Measurements from ENCODE around the gene SPA17. TPM values are rescaled to one million over a fixed set of nuclear protein-coding genes. Genes with fewer than 3 reads are reported as not detected.

Gene SPA17
- total RNA-seq, result 3.0 TPM
- long read RNA-seq, result 0 reads

DNA sequence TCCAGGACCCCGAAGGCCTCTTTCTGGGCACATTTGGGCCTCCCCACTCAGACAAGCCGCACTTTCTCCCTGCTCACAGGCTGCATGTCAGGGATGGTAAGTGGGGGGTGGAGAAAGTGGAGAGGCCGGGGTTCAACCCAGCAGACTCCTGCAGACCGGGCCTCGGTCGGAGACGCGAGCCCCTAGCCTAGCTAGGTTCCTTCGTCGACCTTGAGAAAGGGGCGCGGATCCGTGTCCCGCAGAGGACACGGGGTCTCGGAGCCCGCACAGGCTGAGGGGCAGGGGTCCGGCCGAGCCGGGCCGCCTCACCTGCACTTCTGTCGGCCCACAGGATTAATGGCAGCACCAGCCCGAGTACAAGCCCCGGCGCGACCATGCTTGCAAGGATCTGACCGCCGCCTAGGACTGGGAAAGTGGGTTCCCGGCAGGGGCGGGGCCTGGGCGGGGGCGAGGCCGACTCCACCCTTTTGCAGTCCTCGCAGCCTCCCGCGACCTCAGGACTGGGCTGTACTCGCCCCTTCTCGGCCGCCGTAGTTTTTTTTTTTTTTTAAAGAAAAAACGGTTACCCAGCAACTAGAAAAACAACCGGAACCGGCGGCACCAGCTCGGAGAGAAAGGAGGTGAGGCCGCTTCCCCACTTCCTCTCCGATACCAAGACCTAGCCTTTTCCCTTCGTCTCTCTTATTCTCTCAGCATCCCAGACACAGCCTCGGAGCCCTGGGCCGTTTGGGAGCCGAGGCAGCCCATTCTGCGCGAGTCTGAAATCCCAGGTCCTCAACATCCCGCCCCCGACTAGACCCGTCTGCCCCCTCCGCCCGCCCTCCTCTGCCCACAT, at the start of gene SPA17, which contains the start of gene SIAE:
Gene SPA17, plus strand, starts transcription at position 572 of the 835 bp plus-strand sequence. CDS start 1,361 bp downstream, outside the sequence.
Gene SIAE, minus strand, starts transcription at position 407 of the 835 bp plus-strand sequence. Its CDS starts 31 bp downstream, at position 376.
- H3K4me3 ChIP-seq, result peak within 1 kb of the TSS; percentile 76
- H3K27ac ChIP-seq (replicated peaks), result peak within 1 kb of the TSS; percentile 90
- intact Hi-C loops (cut with micrococcal nuclease), result loop anchor here (5.0 kb wide), 1 partner anchor 89 kb away; the partner anchor contains the start of gene ESAM
- H3K27me3 ChIP-seq (ENCODE audit: low read depth), result no peaks in the 10 kb centered on the region
- H3K4me1 ChIP-seq, result peaks cover 39% of the 10 kb centered on the region
- TF ChIP-seq, protein P1, sequence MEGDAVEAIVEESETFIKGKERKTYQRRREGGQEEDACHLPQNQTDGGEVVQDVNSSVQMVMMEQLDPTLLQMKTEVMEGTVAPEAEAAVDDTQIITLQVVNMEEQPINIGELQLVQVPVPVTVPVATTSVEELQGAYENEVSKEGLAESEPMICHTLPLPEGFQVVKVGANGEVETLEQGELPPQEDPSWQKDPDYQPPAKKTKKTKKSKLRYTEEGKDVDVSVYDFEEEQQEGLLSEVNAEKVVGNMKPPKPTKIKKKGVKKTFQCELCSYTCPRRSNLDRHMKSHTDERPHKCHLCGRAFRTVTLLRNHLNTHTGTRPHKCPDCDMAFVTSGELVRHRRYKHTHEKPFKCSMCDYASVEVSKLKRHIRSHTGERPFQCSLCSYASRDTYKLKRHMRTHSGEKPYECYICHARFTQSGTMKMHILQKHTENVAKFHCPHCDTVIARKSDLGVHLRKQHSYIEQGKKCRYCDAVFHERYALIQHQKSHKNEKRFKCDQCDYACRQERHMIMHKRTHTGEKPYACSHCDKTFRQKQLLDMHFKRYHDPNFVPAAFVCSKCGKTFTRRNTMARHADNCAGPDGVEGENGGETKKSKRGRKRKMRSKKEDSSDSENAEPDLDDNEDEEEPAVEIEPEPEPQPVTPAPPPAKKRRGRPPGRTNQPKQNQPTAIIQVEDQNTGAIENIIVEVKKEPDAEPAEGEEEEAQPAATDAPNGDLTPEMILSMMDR (IDR thresholded peaks at IDR 0.05; ENCODE audit: borderline replicate concordance), result no peak
- H3K36me3 ChIP-seq, result no peaks in the 10 kb centered on the region
- DNase-seq, result peak; percentile 95
- no peaks in the 10 kb centered on the region for H3K9me3 ChIP-seq (replicated peaks)

DNA sequence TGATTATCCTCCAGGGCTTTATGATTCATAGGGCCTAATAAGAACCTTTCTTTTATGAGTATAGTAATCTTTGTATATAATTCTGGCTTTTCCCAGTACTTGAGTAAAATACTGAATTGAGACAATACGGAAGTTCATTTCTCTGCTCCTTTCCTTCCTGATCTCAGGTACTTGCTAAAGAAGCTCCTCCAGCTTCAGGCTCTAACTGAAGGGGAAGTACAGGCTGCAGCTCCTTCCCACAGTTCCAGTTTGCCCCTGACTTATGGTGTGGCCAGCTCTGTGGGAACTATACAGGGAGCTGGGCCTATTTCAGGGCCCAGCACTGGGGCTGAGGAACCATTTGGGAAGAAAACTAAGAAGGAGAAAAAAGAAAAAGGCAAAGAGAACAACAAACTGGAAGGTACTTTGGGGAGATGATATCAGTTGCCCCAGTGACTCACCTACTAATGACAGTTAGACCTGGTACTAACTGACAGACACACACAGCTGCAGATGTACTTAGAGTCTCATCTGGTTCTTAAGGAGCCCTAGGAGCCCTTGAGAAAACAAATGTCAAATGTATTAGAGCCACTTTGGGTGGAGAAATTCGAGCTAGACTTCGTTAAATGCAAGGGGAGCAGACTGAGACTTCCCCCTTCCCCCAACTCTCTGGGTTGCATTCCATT, 48.1 kb upstream of the SPA17 start:
- intact Hi-C loops (cut with micrococcal nuclease), result no loop called here
- Histone ChIP-seq H3K9me3 (replicated peaks) (no peaks in the 10 kb centered on the region), H3K27ac (replicated peaks) (no peak overlapping the region), H3K4me3 (no peak overlapping the region), H3K36me3 (peaks cover 51% of the 10 kb centered on the region), H3K4me1 (peaks cover 37% of the 10 kb centered on the region), H3K27me3 (ENCODE audit: low read depth) (no peaks in the 10 kb centered on the region)
- TF ChIP-seq, protein P1 (IDR thresholded peaks at IDR 0.05; ENCODE audit: borderline replicate concordance), result no peak
- no peak for DNase-seq

DNA sequence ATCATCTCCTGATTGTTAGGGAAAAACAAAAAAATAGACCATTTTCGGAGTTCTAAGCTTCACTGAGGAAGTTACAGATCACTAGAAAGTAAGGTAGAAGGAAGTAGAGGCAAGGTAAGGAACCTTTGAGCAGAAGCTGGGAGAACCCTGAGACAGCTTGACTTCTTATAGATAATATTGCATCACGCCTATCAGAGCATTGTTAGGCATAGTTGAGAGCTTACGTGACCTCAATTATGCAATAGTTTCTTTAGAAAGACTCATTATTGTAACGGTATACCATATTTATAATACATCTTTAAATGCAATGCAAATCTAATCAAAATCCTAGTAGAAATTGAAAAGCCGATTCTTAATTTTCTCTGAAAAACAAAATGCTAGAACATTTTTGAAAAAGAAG, 46.2 kb upstream of the SPA17 start:
- no peak overlapping the region for H3K4me3 ChIP-seq
- intact Hi-C loops (cut with micrococcal nuclease), result no loop called here
- peaks cover 27% of the 10 kb centered on the region for H3K4me1 ChIP-seq
- H3K27me3 ChIP-seq (ENCODE audit: low read depth), result no peaks in the 10 kb centered on the region
- DNase-seq, result no peak
- H3K36me3 ChIP-seq, result peaks cover 70% of the 10 kb centered on the region
- no peak overlapping the region for H3K27ac ChIP-seq (replicated peaks)
- TF ChIP-seq, protein P1 (IDR thresholded peaks at IDR 0.05; ENCODE audit: borderline replicate concordance), result no peak
- H3K9me3 ChIP-seq (replicated peaks), result no peaks in the 10 kb centered on the region

DNA sequence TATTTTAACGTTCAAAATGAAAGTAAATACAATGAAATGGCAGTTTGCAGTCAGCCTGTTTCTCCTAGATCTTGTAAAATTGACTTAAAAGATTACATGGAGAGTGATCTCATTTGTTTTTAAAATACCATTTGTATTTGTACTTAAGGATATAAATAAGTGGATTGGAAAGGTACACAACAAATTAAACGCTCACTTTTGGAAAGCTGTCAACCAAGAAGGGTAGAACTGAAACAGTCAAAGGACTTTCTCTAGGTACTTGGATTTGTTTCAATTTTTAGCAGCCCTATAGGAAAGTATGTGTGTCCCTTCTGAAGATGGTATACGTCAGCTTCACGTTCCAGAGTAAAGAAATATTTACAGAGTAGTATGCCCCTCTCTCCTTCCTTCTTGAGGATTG, 43.7 kb upstream of the SPA17 start:
- TF ChIP-seq, protein P1 (IDR thresholded peaks at IDR 0.05; ENCODE audit: borderline replicate concordance), result no peak
- no peaks in the 10 kb centered on the region for H3K27me3 ChIP-seq (ENCODE audit: low read depth)
- no peak overlapping the region for H3K4me3 ChIP-seq
- peaks cover 93% of the 10 kb centered on the region for H3K36me3 ChIP-seq
- no peak for DNase-seq
- H3K9me3 ChIP-seq (replicated peaks), result no peaks in the 10 kb centered on the region
- no peak overlapping the region for H3K27ac ChIP-seq (replicated peaks)
- intact Hi-C loops (cut with micrococcal nuclease), result no loop called here
- H3K4me1 ChIP-seq, result peaks cover 3% of the 10 kb centered on the region

DNA sequence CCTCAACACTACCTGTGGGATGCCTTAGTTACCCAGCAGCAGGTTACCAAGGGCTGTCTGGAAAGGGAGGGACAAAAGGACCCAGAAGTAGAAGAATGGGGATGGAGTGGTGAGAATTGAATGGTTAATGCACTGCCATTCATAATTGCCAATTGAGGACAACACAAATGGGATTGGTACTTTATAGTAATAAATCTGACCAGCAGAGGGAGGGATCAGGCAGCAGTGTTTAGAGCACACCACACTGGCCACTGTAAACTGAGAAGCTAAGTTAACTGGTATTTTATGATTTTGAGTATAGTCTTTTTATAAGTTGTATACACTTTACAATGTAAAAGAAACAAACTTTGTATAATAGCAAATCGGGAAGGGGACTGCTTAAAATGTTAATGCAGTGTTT, 40.3 kb upstream of the SPA17 start:
- Histone ChIP-seq H3K36me3 (peaks cover 95% of the 10 kb centered on the region), H3K4me3 (no peak overlapping the region), H3K27ac (replicated peaks) (no peak overlapping the region), H3K4me1 (no peaks in the 10 kb centered on the region), H3K9me3 (replicated peaks) (no peaks in the 10 kb centered on the region), H3K27me3 (ENCODE audit: low read depth) (no peaks in the 10 kb centered on the region)
- DNase-seq, result no peak
- TF ChIP-seq, protein P1 (IDR thresholded peaks at IDR 0.05; ENCODE audit: borderline replicate concordance), result peak; percentile 16
- intact Hi-C loops (cut with micrococcal nuclease), result no loop called here
